Parathyroid adenoma (tissue), 2 donors: ENCODE data around the gene MPPED1.

Source experiments
- H2AFZ ChIP-seq: fragments of 300-600 bp; sonication (generic); one replicate; pipeline ENCODE4 v1.7.0; 2017; ENCODE audit warnings: antibody characterized with exemption, mild to moderate bottlenecking
- H3K27ac ChIP-seq: fragments of 300-600 bp; sonication (generic); one replicate; pipeline ENCODE4 v1.7.0; 2017
- H3K27me3 ChIP-seq: fragments of 300-600 bp; sonication (generic); one replicate; pipeline ENCODE4 v1.7.0; 2017; ENCODE audit warnings: low read length; ENCODE audit not compliant: control insufficient read depth, insufficient read depth
- H3K36me3 ChIP-seq: fragments of 300-600 bp; sonication (generic); one replicate; pipeline ENCODE4 v1.7.0; 2017; ENCODE audit warnings: low read length; ENCODE audit not compliant: control insufficient read depth, insufficient read depth
- H3K4me1 ChIP-seq: fragments of 300-600 bp; sonication (generic); one replicate; pipeline ENCODE4 v1.7.0; 2017; ENCODE audit warnings: control low read depth
- H3K4me2 ChIP-seq: fragments of 300-600 bp; sonication (generic); one replicate; pipeline ENCODE4 v1.7.0; 2017; ENCODE audit warnings: low read length
- H3K4me3 ChIP-seq: fragments of 300-600 bp; sonication (generic); one replicate; pipeline ENCODE4 v1.7.0; 2017; ENCODE audit warnings: low read depth, low read length
- H3K79me2 ChIP-seq: fragments of 300-600 bp; sonication (generic); one replicate; pipeline ENCODE4 v1.7.0; 2017; ENCODE audit warnings: control low read depth
- H3K9ac ChIP-seq: fragments of 300-600 bp; sonication (generic); one replicate; pipeline ENCODE4 v1.7.0; 2017; ENCODE audit warnings: mild to moderate bottlenecking
- H3K9me3 ChIP-seq: fragments of 300-600 bp; sonication (generic); one replicate; pipeline ENCODE4 v1.7.0; 2017; ENCODE audit warnings: low read length; ENCODE audit not compliant: control insufficient read depth
- TF ChIP-seq, protein P1 (sequence below): fragments of 300-600 bp; sonication (generic); IDR thresholded peaks from one replicate; pipeline ENCODE4 v1.7.0; 2017; ENCODE audit warnings: antibody characterized with exemption, mild to moderate bottlenecking
- donor health status: primary hyperparathyroidism.

MPPED1 gene

GRCh38 chr22:43490311-43490710 lies 78.5 kb downstream of the MPPED1 start:
- no peak overlapping the region for H3K27ac ChIP-seq
- TF ChIP-seq, protein P1, sequence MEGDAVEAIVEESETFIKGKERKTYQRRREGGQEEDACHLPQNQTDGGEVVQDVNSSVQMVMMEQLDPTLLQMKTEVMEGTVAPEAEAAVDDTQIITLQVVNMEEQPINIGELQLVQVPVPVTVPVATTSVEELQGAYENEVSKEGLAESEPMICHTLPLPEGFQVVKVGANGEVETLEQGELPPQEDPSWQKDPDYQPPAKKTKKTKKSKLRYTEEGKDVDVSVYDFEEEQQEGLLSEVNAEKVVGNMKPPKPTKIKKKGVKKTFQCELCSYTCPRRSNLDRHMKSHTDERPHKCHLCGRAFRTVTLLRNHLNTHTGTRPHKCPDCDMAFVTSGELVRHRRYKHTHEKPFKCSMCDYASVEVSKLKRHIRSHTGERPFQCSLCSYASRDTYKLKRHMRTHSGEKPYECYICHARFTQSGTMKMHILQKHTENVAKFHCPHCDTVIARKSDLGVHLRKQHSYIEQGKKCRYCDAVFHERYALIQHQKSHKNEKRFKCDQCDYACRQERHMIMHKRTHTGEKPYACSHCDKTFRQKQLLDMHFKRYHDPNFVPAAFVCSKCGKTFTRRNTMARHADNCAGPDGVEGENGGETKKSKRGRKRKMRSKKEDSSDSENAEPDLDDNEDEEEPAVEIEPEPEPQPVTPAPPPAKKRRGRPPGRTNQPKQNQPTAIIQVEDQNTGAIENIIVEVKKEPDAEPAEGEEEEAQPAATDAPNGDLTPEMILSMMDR, result no peak

DNA sequence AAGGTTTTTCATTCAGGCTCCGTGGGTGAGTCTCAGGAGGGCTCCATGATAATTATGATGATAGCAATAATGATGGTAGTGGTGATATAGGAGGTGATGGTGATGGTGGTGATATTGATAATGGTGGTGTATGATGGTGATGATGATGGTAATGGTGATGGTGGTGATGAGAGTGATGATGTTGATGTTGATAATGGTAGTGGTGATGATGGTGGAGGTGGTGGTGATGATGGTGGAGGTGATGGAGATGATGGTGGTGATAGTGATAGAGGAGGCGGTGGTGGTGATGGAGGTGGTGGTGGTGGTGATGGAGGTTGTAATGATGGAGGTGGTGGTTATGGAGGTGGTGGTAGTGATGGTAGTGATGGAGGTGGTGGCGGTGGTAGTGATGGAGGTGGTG lies 79.4 kb downstream of the MPPED1 start:
- no peak overlapping the region for H3K4me2 ChIP-seq
- TF ChIP-seq, protein P1, result no peak

More at GRCh38 chr22:43490311-43490710, 78.5 kb downstream of the MPPED1 start:
- H3K36me3 ChIP-seq, result no peaks in the 10 kb centered on the region
- H3K9ac ChIP-seq, result no peak overlapping the region
- H3K4me1 ChIP-seq, result no peaks in the 10 kb centered on the region
- H2AFZ ChIP-seq, result no peak overlapping the region
- no peaks in the 10 kb centered on the region for H3K27me3 ChIP-seq
- H3K9me3 ChIP-seq, result no peaks in the 10 kb centered on the region
- no peaks in the 10 kb centered on the region for H3K79me2 ChIP-seq
- no peak overlapping the region for H3K4me3 ChIP-seq
- H3K4me2 ChIP-seq, result no peak overlapping the region

GRCh38 chr22:43491737-43492136 lies 79.9 kb downstream of the MPPED1 start:
- Histone ChIP-seq H3K9me3 (no peaks in the 10 kb centered on the region), H3K27me3 (no peaks in the 10 kb centered on the region), H2AFZ (no peak overlapping the region), H3K27ac (no peak overlapping the region), H3K4me1 (no peaks in the 10 kb centered on the region), H3K4me2 (no peak overlapping the region), H3K9ac (no peak overlapping the region), H3K4me3 (no peak overlapping the region), H3K79me2 (no peaks in the 10 kb centered on the region), H3K36me3 (no peaks in the 10 kb centered on the region)
- TF ChIP-seq, protein P1, result no peak

More for the DNA sequence above, 79.4 kb downstream of the MPPED1 start:
- Histone ChIP-seq H3K4me1 (no peaks in the 10 kb centered on the region), H3K4me3 (no peak overlapping the region), H3K79me2 (no peaks in the 10 kb centered on the region), H3K9ac (no peak overlapping the region), H2AFZ (no peak overlapping the region), H3K9me3 (no peaks in the 10 kb centered on the region), H3K36me3 (no peaks in the 10 kb centered on the region), H3K27me3 (no peaks in the 10 kb centered on the region), H3K27ac (no peak overlapping the region)

- Histone ChIP-seq H3K9me3 (no peaks in the 10 kb centered on the region), H3K27ac (no peak overlapping the region), H3K4me3 (no peak overlapping the region), H3K79me2 (no peaks in the 10 kb centered on the region), H2AFZ (no peak overlapping the region), H3K36me3 (no peaks in the 10 kb centered on the region), H3K4me2 (no peak overlapping the region), H3K4me1 (no peaks in the 10 kb centered on the region), H3K27me3 (no peaks in the 10 kb centered on the region), H3K9ac (no peak overlapping the region)
- TF ChIP-seq, protein P1, result no peak
Measured at GRCh38 chr22:43493297-43493696, 81.5 kb downstream of the MPPED1 start.
